HG03139 (cell line): Measurements from ENCODE around the gene RREB1.

Experiments
- ATAC-seq: cut with Tn5 transposase; IDR thresholded peaks from one replicate; pipeline ENCODE4 v1.9.1; 2021; ENCODE audit not compliant: unreplicated experiment

RREB1 gene

DNA sequence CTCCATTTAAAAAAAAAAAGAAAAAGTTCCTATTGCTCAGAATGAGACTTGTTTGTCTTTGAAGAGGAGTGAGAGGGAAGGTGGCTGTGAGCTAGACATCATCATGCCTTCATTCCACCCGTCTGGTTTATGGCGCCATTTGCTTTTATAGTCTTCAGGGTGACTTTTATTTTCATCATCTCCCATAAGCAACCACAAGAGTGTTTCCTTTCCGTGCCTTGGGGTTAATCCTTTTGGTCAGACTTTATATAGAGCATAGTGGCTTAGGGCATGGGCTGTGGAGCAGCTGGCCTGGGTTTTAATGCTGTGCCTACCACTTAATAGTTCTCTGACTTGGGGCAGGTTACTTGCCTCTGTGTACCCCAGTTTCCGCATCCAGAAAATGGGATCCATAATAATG, 77.8 kb downstream of the RREB1 start:
- ATAC-seq: no peak

DNA sequence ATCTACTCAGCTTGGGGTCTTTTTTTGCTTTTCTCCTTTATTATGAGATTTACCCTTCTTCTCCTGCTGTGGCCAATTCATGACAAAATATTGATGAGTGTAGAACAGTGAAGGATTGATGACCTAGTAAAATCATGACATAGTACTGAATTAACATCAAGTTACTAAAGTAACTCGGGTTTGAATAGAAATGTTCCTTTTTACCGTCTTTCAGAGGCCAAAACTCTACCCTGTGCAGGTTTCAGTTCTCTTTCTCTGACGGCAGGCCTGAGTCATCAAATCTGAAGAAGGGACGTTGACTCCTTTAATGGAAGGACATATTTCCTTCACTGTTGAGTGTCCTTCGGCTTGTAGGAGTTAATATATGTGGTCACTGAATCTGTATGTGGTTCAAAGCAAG, 80.7 kb downstream of the RREB1 start:
- peak; percentile 87 for ATAC-seq

DNA sequence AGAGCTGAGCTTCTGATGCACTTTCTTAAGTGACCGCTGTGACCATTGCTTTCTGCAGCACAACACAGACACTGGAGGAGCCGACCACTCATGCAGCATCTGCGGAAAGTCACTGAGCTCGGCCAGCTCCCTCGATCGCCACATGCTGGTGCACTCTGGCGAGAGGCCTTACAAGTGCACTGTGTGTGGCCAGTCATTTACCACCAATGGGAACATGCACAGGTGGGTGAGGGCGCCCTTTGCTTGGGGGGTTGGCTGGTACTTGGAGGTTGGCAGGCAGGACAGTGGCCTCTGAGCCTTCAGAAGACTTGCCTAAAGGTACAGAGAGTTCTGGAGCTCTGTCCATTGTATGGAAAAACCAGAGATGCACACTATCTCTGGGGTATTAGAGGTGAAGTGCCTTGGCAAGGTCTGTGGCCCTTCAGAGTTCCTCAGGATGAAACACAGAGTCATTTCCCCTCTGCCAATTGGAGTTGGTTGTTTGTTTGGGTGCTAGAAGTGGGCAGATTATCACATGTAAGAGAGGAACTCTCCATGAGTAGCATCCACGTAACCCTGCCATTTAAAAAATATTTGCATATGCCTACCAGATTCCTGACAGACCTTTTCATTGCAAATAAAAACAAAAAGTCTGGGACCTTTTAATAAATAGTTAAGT, 81.5 kb downstream of the RREB1 start:
- ATAC-seq: no peak

DNA sequence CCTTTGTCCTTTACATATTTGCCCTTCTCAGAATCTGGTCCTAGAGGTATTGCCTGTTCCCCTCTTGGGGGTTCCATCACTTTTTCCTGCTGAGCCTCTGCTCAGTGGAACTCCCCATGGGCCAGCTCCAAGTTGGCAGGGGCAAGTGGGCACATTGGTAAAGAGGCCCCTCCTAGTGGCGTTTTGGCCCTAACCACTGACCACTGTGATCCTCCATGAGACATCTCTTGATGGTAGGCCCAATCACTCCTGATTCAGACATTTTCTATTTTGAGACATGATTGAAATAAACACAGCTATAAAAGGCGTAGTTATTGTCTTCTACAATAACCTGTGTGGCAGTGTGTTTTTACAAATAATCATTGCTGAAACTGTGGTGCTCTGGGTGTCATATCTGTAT, 83.0 kb downstream of the RREB1 start:
- no peak for ATAC-seq

DNA sequence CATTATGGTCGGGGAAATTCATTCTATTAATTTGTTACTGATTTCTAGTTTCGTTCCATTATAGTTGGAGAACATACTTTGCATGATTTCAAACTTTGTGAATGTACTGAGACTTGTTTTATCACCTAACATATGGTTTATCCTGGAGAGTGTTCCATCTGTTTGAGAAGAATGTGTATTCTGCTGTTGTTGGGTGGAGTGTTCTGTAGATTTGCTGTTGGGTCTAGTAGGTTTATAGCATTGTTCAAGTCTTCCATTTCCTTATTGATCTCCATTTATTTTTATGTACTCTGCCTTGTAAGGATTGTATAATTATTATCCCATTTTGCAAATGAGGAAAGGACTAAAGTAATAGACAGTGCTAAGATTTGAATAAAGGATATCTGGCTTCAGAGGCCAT, 85.4 kb downstream of the RREB1 start:
- ATAC-seq: no peak

DNA sequence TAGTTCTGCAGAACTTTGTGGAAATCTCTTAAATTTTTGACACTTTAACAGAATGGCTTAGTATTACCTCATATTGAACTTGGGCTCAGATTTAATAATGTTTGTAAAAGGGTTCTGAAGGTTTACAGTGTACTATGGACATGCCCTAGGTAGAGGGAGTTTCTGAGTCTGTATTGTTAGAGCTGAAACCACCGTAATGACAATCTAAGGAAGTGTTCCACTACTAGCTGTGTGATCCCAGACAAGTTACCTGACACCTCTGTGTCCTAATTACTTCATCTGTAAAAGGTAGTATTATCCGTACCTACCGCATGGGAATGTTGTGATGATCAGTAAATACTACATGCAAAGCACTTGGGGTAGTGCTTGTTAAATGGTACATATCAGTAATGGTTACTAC, 86.9 kb downstream of the RREB1 start:
- ATAC-seq: no peak

DNA sequence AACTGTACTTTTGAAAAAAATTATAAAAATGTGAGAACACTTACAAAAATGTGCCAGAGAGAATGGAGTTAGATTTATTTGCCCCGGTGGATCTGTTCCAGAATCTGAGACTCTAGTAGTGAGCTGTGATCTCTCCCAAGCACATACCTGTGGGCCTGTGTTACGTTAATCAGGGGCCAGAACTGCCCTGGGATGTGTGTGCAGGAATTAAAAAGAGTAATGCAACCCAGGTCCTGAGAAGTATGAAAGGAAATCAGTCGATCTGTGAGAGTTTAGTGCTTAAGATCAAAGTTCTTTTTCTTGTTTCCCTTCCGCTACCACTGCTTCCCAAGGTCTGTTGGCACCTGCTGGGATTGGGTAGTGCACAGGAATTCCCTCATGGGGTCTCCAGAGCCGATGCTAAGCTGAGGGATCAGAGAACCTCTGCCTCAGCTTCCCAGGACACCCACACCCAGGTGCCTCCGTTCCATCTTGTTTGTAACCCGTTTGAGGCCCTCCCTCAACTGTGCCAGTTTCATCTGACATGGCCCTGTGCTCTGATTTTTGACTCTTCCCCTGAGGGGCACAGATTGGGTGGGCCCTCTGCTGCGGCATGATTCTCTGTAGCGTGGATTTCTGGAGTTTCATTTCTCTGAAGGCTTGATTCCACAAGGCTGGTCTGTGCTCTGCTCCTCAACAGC, 87.7 kb downstream of the RREB1 start:
- no peak for ATAC-seq

DNA sequence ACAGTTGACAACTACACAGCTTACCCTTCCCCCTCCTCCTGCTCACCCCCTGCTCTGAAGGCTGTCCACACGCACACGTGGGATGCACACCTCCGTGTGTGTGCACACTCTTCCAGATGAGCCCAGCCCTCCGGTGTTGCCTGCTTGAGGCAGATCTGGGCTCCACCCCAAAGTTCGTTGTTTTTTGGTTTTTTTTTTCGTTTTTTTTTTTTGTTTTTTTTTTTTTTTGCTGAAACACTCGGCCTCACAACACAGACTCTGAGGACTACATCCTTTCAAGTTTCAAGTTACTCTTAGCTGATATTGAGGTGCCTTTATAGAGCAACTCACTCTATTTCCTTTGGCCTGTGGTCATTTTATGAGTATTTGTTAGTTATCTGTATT, 88.2 kb downstream of the RREB1 start:
- ATAC-seq: no peak

DNA sequence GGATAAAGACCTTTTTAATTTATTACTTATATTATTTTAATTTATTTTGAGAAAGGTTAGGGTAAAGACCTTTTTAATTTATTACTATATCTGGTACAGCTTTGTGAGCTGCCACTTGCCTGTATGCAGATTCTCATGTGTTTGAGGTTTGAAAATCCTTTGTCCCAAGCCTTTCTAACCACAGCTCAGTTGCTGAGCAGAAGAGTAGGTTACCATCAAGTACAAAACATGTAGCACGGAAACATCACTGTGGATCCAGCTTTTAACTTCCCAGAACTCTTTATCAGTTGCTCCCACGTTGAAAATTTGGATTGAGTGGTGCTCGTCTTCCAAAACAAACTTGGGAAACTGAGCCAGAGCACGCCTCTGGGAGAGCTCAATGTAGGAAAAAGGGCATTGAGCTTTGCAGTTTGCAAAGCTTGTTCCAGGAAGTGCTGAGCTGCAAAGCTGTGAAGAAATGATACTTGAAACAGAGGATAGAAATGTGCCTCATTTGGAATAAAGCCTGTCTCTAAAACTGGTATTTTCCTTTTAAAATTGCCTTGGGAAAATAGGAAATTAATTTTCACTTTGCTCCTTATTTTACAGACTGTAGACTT, 89.0 kb downstream of the RREB1 start:
- ATAC-seq: no peak

DNA sequence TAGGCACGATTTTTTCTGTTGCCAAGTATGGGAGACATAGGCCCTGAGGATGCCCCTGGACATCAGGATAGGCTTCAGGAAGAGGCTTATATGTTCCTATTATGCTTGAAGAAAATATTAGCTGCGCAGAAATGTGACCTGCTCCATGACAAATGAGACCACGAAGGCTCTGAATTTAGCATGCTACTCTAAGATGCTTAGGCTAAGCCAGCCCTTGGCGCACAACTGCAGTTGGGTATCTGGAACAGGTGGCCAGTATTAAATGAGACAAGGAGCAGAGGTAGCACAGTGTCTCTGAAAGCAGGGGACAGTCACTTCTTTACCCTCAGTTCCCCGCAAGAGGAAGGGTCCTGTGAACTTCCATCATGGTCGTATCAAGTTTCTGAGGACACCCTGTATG, 90.0 kb downstream of the RREB1 start:
- ATAC-seq: no peak

DNA sequence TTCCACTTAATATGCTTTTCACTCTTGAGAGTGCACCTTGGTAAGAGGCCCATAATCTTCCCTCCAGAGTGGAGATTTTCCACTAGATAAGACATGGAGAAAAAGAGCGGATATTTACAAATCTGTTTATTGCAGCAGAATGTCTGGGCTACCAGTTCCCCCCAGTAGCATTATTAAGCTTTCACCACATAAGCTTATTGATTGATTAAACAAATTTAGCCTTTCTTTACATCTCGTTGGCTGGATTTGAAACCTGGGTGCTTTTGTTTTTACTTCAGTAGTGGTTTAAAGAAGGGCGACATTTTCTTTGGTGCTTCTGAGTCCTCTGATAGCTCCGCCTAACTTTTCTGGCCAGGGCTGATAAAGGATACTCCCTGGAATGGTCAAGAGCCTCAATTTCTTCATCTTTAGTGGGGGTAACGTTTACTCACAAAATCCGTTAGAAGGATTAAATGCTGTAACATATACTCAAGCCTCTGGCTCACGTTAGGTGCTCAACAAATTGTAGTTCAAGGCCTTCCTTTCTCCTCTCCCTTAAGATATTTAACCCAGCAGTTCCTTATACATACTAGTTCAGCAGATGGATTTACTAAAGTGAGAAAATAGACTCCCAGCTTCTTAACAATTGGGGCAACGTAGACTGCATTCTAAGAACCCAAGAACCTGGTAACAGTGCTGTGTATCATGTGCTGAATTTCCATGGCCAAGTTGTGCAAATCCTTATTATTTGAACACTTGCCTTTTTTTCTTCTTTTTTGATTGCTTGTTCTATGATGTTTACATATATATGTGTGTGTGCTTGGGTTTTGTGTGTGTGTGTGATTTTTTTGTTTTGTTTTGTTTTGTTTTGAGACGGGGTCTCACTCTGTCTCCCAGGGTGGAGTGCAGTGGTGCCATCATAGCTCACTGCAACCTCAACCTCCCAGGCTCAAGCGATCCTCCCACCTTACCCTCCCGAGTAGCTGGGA, 91.4 kb downstream of the RREB1 start:
- ATAC-seq: no peak

DNA sequence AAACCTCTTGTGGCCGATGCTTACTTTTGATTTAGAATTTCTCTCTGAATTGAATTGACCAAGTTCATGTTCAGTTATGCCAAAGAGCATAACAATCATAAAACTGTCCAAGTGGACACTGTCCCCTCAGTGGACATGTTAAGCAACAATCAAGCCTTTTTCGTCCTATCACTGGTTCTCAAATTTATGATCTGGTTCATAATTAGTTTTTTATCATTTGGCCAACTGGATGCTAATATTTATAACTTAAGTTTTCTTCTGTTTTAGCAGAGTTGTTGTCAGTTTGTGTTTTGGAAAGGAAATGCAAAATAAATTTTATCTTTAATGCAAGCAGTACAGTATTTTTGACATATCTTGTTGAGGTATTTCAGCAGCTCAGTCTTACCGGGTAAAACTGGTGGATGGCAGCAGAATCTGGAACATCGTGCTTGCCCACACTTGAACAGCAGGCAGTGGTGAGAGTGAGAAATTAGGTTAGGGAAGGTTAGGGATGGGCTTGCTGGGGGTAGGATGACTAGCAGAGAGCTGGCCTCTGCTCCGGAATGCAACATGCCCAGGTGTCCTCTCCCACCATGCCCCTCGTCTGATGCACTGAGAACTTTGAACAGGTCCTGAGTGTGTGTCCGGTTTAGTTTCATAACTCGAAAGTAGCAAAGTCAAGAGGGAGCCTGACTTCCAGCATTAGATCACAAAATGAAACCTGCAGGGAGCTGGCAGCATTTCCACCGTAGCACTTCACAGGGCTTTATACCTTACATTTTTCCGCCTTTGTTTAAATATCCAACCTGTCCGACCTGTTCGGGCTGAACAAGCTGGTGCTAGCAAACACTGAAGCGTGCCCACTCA, 93.1 kb downstream of the RREB1 start:
- ATAC-seq: no peak

DNA sequence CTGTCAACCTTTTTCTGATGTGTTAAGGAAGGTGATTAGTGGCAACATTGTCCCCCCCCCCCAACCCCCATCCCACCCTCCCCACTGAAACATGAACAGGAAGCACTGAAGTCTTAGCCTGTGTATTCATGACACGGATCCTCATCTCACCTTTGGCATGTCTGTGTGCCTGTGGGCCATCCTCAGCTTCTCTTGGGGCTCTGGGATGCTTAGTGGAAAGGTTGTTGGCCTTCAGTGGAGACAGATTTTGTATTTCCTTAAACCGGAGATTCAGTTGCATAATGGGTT, 93.6 kb downstream of the RREB1 start:
- ATAC-seq: no peak

DNA sequence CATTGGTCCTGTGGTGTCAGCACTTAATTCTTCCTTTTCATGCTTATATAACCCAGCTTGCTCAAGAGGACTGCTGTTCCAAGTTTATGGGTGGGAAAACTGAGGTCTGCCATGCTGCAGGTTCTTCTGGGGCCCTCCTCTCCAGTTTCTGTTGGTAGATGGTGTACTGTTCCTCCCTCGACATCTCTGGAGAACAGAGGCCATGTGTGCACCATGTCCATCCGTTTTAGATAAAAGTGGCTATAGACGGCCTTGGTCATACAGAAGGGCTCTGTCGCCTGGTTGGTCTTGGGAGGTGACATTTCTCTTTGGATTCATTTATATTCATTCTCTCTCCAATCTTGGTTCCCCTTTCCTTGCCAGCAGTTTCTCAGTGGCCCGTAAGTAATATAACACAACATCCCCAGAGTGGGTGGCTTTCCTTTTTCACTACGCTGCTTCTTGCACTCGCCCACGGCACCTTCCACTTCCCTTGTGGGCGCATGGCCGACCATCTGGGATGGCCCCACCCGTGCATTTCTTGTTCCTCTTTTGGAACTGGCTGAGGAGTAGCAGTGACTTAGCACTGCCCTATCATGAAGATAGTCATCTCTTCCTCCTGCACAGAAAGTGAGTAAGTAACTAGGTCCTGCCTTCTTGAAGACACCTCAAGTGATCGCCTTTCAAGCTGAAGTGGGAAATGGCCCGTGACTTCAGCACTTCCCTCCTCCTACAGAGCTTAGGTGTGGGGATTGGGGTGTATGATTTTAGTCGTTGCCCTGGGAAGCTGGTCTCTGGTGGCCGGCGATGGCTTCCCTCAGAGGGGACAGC, 94.2 kb downstream of the RREB1 start:
- ATAC-seq: peak; percentile 89

DNA sequence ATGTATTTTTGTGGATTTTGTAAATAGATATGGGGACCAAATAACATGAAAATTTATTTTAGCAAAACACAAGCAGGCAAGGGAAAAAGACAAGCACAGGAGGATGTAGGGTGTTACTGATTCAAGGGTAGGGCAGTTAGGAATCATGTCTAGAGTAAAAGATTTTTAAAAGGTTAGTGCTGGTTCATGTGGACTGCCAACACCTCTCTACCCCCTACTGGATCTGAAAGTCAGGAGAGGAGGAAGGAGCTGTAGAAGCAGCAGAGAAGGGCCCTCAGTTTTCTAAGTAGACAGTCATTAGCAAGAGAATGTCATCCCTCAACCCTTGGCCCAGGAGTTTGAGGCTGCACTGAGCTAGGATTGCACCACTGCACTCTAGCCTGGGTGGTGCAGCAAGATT, 95.2 kb downstream of the RREB1 start:
- ATAC-seq: no peak

DNA sequence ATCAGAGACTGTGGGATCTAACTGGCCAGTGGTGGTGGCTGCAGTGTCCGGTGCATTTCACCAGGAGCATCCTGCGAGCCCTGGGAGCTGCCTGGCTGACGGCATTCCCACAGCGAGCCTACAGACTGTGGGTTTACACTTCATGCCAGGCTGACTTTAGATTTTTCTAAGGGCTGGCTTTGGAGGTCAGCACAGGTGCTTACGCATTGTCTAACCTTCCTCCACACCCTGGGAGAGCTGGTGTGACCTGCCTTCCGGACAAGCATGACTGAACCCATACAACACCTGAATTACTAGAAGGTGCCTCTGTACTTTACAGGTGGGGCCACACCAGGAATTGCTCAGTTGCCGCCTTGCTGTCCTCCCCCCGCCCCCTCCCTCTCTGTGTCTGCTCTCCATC, 96.2 kb downstream of the RREB1 start:
- ATAC-seq: no peak

DNA sequence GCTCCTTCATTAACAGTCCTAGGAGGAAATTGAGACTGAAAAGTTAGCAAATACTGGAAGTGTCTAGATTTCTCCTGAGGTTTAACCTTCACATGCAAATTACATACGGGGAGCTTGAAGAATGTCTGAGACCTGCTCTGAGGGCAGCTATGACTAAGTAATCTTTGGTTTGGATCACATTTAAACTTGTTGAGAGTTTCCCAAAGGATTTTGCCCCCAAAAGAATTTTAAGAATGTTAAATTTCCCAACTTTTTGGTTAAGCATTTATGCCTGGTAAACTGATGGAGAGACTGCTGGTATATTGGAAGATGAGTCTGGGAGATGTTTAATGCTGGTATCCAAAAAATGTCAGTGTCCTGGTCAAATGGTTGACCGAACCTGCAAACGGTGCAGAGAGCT, 97.0 kb downstream of the RREB1 start:
- ATAC-seq: no peak

DNA sequence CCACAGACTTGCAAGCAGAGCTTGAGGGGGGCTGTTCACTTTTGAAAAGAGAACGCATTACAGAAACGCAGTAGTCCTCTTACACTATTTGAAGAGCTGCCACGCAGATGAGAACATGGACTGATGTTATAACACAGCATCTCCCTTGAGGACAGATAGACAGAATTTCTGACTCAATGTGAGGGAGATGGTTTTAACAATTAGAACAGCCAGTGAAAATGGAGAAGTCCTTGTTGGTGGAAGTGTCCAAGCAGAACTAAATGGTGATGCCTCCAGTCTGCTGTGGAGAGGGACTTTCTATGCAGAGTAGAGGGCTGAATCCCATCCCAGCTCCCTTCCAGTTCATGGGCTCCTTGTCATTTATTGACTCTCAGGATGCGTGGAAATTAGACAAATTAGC, 100.0 kb downstream of the RREB1 start:
- ATAC-seq: no peak

DNA sequence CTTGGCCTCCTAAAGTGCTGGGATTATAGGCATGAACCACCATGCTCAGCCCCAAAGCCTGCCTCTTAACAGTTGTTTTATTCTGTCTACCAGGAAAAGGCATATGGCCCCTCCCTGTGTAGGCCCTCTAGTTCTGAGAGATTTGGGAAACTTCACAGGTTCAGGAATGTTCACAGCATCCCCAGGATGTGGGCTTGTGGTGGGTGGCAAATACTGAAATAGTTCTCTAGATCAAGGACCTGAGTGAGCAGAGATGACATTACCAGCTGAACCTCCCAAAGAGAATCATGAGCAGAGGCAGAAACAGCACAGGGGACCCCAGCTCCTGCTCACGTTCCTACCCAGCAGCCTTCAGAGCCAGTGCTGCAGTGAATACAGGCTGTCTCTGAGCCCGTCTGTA, 105.7 kb downstream of the RREB1 start:
- no peak for ATAC-seq

DNA sequence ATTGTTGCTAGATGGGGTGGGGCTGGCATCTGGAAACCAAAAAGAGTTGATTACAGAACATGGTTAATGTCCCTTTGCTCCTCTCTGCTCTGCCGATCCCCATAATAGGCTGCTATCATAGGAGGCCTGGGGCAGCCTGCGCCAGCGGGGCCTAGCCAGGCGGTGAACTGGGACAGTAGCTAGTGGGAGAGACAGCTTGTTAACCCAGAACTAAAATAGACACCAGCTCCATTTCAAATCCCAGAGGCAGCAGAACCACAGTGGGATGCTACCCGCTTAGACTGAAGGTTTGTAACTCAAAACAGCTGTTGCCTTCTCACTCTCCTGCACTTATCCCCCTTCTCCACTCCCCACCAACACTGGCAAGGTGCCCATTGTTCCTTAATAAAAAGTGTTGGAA, 106.7 kb downstream of the RREB1 start:
- no peak for ATAC-seq
